Fibroblast of the conjunctiva (primary cell): Measurements from ENCODE around the gene MICB.
"Not testable (repeated sequence)": the region's sequence is repeated elsewhere in the genome, so short reads cannot be mapped to it uniquely, and the experiment has no call there.

ENCODE experiments used
- DNase-seq: peaks from one replicate; pipeline ENCODE4 v3.0.0-alpha.2; 2010; ENCODE audit warnings: low read depth

MICB gene

DNA sequence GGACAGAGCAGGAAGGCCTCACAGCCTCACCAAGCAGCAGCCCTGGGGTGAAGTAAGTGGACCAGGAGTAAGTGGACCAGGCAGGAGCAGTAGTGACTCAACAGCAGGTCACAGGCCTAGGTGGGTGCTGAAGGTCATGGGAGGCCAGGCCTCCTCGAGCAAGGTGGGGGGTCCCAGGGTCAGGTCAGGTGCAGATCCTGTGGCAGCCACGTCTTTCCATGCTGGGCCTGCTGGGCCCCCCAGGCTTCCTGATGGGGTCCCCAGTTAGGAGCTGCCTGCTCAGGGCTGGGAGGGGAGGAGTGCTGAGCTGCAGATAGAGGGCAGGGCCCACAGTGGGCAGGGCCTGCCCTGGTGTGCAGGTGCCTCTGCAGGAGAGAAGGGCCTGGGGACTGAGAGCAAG lies 11.1 kb downstream of the MICB start:
- not testable (repeated sequence) for DNase-seq

DNA sequence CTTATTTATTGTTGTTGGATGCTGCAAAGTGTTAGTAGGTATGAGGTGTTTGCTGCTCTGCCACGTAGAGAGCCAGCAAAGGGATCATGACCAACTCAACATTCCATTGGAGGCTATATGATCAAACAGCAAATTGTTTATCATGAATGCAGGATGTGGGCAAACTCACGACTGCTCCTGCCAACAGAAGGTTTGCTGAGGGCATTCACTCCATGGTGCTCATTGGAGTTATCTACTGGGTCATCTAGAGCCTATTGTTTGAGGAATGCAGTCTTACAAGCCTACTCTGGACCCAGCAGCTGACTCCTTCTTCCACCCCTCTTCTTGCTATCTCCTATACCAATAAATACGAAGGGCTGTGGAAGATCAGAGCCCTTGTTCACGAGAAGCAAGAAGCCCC lies 12.1 kb downstream of the MICB start:
- DNase-seq: no peak

DNA sequence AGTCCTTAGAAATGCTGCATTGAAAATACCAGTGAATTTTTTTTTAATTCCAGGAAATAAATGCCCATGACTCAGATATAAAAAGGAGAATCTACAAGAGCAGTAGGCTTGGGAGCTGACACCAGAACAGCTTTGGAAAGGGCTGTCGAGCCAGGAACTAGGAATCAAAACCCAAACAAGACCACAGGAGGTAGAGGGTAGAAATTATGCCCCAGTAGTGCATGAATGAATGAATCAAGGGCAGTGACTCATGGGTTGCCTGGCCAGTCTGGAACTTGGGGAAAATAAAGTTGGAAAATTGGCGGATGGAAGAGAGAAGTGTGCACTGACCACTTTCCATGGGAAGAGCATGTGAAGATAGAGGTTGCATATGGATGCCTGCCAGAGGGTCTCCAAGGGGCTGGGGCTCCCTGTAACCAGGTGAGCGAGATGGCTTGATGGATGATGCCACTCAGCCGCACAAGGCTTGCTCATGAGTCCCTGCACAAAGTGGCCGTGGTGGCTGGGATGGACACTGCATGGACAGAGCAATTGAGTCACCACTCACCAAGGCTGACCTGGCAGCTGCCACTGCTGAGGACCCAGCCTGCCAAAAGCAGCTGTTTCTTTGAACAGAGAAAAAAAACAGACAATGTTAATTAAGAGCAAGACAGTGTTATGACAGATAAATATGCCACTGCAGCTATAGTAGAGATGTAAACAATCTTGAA lies 15.7 kb downstream of the MICB start:
- DNase-seq: no peak

DNA sequence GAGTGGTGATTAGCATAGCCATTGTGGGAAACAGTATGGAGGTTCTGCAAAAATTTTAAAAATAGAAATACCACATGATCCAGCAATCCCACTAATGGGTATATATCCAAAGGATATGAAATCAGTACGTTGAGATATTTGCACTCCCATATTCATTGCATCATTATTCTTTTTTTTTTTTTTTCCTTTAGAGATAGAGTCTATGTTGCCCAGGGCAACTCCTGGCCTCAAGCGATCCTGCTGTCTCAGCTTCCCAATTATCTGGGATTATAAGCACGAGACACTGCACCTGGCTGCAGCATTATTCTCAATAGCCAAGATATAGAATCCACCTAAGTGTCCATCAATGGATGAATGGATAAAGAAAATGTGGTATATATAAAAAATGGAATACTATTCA lies 23.9 kb downstream of the MICB start:
- no peak for DNase-seq

DNA sequence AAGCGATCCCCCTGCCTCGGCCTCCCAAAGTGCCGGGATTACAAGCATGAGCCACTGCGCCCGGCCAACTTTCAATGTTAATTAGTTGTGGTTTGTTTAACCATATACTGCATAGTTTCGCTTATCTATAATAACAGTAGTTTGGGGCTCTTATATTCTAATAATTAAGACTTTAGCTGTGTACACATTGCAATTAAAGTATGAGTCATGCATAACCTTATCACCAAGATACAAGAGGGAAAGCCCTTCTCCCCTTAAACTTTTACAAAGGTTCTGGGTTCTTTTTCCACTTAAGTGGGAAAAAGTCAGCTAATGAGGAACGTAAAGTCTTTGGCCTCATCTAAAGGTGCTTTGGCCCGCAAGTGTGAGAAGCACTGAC lies 27.6 kb downstream of the MICB start:
- no peak for DNase-seq

DNA sequence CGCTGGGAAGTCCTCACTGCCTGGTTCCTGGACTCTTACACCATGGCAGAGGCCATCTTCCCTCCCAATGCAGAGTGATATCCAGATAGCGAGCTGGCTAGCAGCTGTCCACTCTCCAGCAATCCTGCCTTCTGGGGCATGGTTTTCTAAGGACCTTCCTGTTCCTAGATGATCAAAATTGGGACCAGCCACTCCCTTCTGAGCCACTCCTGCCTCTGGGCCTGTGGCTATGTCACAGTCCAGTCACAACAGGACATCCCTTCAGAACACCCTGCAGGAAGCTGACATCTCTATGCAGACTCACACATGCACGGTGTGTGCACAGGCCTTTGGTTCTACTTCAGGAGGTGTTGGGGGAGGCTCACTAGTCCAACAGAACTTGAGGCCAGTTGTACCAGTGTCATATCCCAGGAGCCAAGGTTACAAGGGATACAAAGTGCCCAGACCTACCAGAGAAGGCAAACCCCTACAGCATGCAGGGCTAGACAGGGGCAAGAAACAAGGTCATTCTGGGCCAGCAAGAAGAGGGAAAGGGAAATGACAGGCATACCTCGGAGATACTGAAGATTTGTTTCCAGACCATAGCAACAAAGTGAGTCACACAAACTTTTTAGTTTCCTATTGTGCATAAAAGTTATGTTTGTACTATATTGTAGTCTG lies 28.1 kb downstream of the MICB start:
- no peak for DNase-seq

DNA sequence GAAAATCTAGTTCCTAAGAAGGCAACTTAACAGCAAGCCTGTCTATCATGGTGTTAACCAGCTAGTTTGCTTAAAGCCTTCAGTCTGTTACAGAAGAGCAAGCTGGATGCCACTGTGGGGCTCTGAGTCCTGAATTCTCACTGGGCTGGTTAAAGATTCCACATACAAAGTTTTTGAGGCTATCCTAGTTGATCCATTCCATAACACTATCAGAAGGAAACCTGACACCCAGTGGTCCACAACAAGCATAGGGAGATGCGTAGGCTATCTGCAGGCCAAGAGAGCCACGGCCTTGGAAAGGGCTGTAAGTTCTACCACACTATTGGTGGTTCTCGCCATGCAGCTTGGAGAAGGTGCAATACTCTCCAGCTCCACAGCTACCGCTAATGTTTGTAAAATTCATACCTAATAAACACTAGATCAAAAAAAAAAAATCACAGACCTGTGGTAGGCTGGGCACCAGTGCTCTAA lies 30.4 kb downstream of the MICB start:
- no peak for DNase-seq

DNA sequence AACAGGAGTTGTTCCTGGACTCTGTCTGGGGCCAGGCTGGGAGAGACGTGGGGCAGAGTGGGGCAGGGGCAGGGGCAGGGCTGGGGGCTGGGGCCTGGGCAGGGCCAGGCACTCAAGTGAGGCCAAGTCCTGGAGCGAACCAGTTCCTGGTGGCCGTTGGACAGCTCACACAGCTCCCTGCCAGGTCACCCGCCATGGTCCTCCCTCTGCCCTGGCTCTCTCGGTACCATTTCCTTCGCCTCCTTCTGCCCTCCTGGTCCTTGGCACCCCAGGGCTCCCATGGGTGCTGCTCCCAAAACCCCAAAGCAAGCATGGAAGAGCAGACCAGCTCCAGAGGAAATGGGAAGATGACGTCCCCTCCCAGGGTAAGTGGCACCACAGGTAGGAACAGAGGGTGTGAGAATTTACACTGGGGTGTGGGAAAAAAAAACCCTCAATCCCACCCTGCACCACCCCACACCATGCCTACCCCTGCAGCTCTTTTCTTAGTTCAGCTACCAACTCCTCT lies 30.9 kb downstream of the MICB start, which contains the start of gene MCCD1:
TSS of gene MCCD1 (plus strand) at position 142 of the 508 bp plus-strand sequence. CDS start at position 195, 53 bp downstream.
- no peak for DNase-seq

DNA sequence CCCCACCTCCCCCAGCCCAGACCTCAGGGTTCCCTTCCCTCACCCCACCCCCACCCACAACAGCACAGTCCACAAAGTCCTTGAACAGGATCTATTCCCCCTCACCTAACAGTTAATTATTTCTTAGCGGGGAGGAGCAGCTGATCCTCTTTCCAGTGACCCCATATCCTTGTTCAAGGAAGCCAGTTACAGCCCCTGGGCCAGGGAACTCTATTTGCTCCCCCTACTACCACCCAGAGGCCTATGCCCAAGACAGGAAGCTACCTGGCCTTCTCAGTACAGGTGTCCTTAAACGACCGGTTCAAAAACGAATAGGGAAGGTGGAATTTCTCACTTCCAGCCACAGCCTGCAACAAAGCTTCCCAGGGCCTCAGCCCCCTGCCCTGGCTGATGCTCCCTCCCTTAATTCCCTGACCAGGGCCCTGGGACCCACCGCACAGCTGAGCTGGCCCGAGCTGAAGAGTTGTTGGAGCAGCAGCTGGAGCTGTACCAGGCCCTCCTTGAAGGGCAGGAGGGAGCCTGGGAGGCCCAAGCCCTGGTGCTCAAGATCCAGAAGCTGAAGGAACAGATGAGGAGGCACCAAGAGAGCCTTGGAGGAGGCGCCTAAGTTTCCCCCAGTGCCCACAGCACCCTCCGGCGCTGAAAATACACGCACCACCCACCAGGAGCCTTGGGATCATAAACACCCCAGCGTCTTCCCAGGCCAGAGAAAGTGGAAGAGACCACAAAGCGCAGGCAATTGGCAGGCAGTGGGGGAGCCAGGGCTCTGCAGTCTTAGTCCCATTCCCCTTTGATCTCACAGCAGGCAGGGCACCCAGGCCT lies 31.6 kb downstream of the MICB start:
- DNase-seq: no peak

DNA sequence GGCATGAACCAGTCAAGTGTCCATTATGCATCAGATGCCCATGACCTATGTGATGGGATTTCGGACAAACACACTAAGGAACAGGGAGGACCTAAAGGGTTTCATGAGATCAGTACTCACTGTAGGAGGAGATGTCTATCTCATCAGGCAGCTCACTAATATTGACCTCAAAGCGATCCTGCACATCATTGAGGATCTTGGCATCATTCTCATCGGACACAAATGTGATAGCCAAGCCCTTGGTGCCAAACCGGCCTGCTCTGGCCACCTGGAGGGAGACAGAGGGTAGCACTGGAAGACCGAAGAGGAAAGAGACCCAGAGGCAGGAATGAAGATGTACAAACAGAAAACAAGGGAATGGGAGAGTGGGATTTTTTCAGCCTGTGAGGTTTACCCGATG lies 32.7 kb downstream of the MICB start:
- no peak for DNase-seq

DNA sequence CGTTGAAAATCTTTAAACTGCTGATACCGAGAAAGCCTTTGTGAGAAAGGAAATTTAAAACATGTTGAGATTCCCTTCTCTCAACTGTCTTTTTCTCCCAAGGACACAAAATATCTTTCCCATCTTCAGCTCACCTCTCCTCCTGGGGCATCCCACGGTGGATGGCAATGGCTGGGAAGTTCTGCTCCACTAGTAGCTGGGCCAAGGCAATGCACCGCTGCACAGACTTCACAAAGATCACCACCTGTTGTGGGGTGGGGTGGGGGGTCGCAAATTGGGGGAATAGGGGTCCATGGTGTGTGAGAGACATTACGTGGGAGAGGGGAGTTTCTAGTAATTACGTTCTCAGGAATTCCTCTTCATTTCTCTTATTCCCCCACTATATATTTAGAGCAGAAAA lies 33.2 kb downstream of the MICB start:
- no peak for DNase-seq

DNA sequence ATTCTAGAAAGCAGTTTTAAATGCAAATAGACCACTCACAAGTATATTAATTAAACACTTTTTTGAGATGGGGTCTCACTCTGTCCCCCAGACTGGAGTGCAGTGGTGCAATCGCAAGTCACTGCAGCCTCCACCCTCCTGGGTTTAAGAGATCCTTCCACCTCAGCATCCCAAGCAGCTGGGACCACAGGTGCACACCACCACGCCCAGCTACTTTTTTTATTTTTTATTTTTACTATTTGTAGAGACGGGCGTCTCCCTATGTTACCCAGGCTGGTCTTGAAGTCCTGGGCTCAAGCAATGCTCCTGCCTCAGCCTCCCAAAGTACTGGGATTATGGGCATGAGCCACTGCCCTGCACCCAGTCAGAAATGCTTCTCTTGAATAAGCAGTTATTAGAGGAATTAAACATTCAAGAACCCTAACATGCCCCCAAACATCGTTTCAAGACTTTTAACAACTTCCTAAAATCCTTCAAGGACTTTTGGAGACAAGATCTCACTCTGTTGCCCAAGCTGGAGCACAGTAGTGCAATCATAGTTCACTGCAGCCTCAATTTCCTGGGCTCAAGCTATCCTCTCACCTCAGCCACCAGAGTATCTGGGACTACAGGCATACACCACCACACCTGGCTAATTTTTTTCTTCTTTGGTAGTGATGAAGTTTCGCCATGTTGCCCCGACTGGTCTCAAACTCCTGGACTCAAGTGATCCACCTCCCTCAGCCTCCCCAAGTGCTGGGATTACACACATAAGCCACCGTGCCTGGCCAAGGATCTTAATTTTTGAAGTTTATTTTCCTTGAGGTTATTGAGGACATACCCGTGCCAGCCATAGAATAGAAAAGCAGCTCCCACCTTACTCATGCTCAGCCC lies 34.1 kb downstream of the MICB start:
- no peak for DNase-seq

DNA sequence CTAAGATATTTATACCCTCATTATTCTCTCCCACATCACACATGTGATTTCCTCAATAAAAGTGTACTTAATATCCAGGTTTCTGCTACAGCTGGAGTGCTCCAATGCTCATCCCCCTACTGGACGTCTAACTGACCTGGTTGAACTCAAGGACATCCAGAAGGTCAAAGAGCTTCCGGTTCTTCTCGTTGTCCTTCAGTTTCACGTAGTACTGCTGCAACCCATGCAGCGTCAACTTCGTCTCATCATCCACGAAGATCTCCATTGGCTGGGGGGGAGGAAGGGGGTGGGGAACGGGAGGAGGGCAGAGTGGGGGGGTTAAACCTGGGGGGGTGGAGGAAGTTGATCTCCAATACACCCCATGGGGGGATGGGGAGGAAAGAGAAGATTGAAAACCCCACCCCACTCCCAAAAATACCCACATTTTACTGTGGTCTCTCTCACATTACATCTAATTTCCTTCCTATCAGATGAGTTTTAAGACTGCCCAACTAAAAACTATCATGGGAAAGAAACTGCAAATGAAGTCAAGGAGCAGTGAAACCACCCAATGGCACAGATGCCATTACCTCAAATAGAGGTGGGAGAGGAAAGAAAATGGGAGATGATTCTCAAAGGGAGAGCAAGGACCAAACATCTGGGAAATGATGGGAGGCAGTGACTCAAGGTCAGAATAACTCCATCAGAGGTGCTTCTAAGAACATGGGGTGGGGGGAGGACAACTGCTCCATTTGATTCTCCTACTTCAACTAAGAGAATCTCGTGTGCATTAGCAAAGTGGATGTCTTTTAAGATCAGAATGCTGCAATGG lies 34.9 kb downstream of the MICB start:
- DNase-seq: no peak

DNA sequence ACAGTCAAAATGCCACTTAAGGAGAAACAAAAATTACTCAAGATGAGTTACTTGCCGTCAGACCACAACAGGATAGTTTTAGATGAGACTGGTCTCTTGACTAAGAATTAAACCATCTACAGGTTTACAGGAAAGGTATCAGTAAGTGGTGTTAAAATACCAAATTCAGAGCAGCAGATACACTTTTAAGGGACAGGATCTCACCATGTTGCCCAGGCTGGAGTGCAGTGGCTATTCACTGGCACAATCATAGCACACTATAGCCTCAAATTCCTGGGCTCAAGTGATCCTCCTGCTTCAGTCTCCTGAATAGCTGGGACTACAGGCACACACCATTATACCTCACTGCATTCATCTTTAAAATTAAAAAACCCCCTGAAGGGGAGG lies 35.5 kb downstream of the MICB start:
- no peak for DNase-seq

DNA sequence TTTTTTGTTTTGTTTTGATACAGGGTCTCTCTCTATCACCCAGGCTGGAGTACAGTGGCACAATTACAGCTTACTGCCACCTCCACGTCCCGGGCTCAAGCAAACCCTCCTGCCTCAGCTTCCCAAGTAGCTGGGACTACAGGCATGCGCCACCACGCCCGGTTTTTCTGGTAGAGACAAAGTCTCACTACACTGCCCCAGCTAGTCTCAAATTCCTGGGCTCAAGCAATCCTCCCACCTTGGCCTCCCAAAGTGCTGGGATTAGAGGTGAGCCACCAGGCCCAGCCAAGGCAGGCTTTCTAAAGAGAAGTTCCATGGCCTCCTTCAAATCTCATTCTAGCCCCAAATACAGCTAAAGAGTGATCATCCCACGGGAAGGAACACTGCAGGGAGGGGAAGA lies 36.1 kb downstream of the MICB start:
- DNase-seq: no peak

DNA sequence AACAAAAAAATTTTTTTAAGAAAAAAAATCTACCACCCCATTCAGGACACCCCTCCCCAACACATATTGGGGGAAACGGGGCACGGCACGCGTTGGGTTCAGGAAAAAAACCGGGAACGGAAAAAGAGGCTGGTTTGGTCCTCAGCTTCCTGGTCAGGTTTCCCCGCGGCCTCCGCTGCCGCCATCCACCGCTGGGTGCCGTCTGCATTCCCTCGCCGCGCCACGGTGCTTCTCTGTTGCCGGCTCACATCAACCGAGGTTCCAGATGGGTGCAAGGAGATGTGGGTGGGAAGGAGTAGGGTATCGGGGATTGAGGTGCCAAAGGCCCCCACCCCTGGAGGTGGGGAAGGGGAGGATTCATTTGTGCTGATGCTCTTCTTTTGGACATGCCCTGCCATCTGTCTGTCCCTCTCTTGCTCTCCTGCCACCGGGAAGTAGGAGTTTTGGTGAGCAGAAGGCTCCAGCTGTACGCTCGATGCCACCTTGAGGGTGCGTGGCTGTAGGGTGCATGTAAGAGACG lies 36.6 kb downstream of the MICB start:
- DNase-seq: no peak

DNA sequence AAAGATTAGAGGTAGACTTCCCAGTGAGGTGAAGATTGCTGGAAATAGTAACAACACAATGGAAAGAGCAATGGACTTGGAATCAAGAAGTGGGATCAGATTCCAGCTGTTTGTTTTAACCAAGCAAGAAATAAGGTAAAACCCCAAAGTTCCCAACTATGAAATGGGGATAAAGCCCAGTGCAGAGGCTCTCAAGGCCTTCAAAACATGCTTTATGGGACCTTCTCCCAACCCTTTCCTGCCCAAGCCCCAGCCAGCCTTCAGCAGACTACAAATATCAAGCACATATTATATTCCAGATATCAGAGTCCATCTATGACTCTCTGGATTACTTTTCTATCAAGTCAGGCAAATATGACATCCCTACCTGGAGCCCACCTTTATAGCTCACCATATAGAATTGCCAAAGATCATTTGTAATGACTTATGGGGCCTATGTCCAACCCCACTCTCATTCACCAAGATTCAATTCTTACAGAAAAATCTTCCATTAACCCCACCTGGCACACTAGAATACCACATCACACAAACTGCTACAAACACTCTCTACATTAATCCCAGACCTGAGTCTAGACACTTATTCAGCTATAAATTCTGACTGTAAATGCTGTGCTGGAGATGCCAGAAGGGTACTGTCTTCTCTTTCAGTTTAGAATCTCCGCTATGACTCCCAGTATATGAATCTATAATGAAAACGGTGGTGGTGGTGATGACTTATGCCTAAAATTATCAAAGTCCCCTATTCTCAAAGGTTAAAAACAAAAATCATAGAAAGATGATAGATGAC lies 37.8 kb downstream of the MICB start:
- no peak for DNase-seq

DNA sequence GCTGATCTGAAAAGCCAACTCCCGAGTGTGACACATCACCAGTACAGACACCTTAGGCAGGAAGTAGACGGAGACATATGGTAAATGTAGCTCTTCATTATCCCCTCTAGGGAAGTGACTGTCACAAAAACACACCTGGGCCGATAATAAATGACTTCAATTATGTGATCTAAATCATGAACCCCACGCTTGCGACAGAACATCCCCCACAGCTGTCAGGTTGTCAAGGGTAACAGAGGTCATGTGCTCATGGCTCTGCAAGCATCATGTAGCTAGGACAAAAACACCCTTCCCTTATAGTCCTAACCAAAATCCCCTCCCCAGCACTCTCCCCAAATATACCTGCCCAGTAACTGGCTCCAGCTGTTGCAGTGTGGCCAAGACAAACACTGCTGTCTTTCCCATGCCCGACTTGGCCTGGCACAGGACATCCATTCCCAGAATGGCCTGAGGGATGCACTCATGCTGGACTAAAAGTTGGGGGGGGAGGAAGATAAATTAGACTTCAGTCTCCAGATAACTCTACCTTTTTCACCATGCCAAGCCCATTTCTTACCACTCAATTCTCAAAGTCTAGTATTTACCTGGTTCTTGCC lies 41.0 kb downstream of the MICB start:
- DNase-seq: no peak

DNA sequence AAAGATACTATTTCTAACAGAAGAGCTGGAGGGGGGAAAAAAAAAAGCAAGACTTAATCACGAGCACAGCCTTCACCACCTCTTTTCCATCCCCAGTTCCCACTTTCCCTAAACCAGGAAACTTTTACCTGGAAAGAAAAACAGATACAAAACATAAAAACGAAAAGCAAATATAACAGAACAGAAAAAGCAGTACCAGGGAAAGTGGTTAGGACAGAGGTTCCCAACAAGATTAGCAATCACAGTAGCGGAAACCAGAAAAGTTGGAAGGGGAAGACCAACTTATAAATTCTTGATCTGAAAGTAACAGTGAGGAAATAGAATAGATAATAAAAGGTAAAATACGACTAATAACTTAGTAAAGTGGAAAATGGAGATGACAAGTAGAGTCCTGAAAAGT lies 42.7 kb downstream of the MICB start:
- DNase-seq: no peak
